PFSK-1 (cell line): ENCODE data around the gene KMT2A.

Experiments used
- FOXP2 ChIP-seq: optimal IDR thresholded peaks from 2 replicates; pipeline ENCODE3; 2011; ENCODE audit warnings: borderline replicate concordance, control low read depth, inconsistent platforms; ENCODE audit not compliant: insufficient read depth; ENCODE audit errors: extremely low read length, extremely low read depth
- SIN3A ChIP-seq: IDR thresholded peaks from 2 replicates; pipeline ENCODE4 v1.6.1; 2012; ENCODE audit warnings: mild to moderate bottlenecking, low read length, moderate library complexity, borderline replicate concordance; ENCODE audit not compliant: insufficient read depth
- TAF1 ChIP-seq: IDR thresholded peaks from 2 replicates; pipeline ENCODE4 v1.6.1; 2012; ENCODE audit warnings: low read length, control low read depth, borderline replicate concordance; ENCODE audit not compliant: insufficient read depth
- TF ChIP-seq, protein P1 (sequence below), 2 experiments: IDR thresholded peaks; 2 replicates each; pipeline versions ENCODE4 v1.6.1 to v1.8.0; 2011 to 2012; ENCODE audit warnings: low read depth in 2 of 2, low read length in 2 of 2, control low read depth in 1 of 2, inconsistent platforms in 1 of 2, mild to moderate bottlenecking in 1 of 2, moderate library complexity in 1 of 2; ENCODE audit not compliant: insufficient read depth in 1 of 2

DNA sequence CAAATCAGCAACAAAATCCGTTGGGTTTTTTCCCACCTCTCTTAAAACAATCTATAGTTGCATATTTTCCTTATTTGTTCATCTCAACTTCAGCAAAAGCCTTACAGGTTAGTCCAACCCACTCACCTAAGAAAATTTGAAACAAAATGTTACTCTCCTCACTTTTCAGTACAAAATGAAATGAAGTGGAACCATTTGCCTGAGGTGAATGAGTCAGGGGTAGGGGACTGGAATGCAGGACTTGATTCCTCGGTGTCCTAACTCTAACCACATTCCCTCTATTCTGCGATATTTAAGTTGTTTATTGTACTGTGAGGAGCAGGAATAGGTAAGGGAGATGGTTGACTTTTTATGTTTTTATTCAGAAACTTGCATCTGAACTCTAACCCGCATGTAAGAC lies 18.5 kb upstream of the KMT2A start:
- TF ChIP-seq SIN3A = no peak
- TF ChIP-seq FOXP2 = no peak
- TF ChIP-seq, protein P1, sequence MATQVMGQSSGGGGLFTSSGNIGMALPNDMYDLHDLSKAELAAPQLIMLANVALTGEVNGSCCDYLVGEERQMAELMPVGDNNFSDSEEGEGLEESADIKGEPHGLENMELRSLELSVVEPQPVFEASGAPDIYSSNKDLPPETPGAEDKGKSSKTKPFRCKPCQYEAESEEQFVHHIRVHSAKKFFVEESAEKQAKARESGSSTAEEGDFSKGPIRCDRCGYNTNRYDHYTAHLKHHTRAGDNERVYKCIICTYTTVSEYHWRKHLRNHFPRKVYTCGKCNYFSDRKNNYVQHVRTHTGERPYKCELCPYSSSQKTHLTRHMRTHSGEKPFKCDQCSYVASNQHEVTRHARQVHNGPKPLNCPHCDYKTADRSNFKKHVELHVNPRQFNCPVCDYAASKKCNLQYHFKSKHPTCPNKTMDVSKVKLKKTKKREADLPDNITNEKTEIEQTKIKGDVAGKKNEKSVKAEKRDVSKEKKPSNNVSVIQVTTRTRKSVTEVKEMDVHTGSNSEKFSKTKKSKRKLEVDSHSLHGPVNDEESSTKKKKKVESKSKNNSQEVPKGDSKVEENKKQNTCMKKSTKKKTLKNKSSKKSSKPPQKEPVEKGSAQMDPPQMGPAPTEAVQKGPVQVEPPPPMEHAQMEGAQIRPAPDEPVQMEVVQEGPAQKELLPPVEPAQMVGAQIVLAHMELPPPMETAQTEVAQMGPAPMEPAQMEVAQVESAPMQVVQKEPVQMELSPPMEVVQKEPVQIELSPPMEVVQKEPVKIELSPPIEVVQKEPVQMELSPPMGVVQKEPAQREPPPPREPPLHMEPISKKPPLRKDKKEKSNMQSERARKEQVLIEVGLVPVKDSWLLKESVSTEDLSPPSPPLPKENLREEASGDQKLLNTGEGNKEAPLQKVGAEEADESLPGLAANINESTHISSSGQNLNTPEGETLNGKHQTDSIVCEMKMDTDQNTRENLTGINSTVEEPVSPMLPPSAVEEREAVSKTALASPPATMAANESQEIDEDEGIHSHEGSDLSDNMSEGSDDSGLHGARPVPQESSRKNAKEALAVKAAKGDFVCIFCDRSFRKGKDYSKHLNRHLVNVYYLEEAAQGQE (IDR thresholded peaks at IDR 0.05; ENCODE audit: insufficient read depth in 1 of 2, low read depth in 2 of 2, low read length in 2 of 2) = no peak
- TF ChIP-seq TAF1 = no peak
